Sciatic nerve (tissue), 2 donors: ENCODE results near the gene GALNT2. TPM values are rescaled to one million over a fixed set of nuclear protein-coding genes. Genes with fewer than 3 reads are reported as not detected.
A peak's percentile ranks its signal among the peaks of the same experiment; 100 is the strongest.

Experiments
- ATAC-seq: fragments of 200-7000 bp; cut with Tn5 transposase; one replicate; pipeline ENCODE4 v1.9.1; 2020; ENCODE audit warnings: mild to moderate bottlenecking, moderate library complexity
- DNase-seq: peaks from one replicate; pipeline ENCODE4 v3.0.0-alpha.2; 2020; ENCODE audit warnings: low spot score
- intact Hi-C: fragments of 100-400 bp; cut with DNase I; formaldehyde crosslinking; loops from one replicate; pipeline ENCODE4 v1.14.2; 2022
- total RNA-seq: library from RNA; stranded (reverse); fragmentation: NEBNext Ultra II Directional; extraction: Animal tissue kit (Norgen Biotek cat#: 25700); gene quantifications from one replicate; pipeline ENCODE4 v1.2.1, GENCODE V29; 2021
- donor health status: DM: no; HTN: no; CAD: no.
- donor health status: DM: no; HTN: no; CAD: no.

GALNT2 gene
- total RNA-seq, 1 donor from 2014 or later: 67.3 TPM

GRCh38 chr1:230139315-230139714 lies 72.3 kb downstream of the GALNT2 start:
- intact Hi-C loops: no loop called here
- DNase-seq (no peak), ATAC-seq (no peak)

- ATAC-seq (no peak), DNase-seq (no peak)
- intact Hi-C loops: no loop called here
These were observed 72.7 kb downstream of the GALNT2 start for GRCh38 chr1:230139741-230140140.

DNA sequence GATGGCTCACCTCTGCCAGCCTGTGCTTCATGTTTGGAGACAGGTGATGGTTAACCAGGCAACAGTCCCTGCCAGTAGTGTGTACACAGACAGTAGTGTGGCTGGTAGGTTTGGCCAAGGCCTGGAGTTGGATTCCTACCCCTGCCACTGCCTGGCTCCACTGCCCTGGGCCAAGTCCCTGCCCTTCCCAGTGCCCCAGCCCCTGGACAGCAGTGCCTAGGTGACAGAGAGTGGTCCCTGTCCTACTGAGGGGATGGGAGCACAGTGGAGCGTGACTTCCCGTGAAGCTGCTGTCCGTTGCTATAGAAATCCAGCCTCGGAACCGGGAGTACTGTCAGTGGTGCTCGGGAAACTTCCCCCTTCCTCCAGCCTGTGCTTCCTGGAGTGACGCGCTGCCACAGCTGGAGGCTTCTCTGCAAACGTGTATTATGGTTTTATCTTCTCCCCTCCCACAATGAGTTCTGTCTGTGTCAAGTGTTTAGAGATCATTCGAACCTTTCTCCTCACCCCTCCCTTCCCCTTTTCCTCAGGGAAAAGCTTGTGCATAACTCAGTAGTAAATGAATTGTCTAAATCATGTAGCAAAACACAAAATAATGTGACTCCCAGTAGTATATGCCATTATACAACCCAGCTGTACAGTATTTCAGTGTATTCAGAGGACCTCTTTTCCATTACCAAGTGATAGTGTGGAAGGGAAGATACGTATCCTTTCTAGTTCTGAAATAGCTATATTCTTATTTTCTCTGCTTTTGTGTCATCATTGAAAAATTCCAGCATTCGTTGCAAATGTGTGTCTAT lies 73.4 kb downstream of the GALNT2 start:
- DNase-seq: no peak

GRCh38 chr1:230141021-230141648 lies 74.1 kb downstream of the GALNT2 start:
- ATAC-seq: no peak
- DNase-seq: no peak
- intact Hi-C loops: no loop called here

More for the DNA sequence above, 73.4 kb downstream of the GALNT2 start:
- intact Hi-C loops: no loop called here
- peak; percentile 69 for ATAC-seq

- DNase-seq: no peak
- ATAC-seq: no peak
- intact Hi-C loops: no loop called here
These were observed 75.0 kb downstream of the GALNT2 start for GRCh38 chr1:230141797-230142607.

- no peak for ATAC-seq
These were observed 75.7 kb downstream of the GALNT2 start for GRCh38 chr1:230142608-230143210.

GRCh38 chr1:230143534-230143933 lies 76.5 kb downstream of the GALNT2 start:
- no peak for ATAC-seq
- DNase-seq: no peak
- intact Hi-C loops: no loop called here

More at GRCh38 chr1:230142608-230143210, 75.7 kb downstream of the GALNT2 start:
- DNase-seq: no peak
- intact Hi-C loops: no loop called here

- DNase-seq (no peak), ATAC-seq (no peak)
- intact Hi-C loops: no loop called here
These were observed 77.1 kb downstream of the GALNT2 start for GRCh38 chr1:230144010-230144614.

DNA sequence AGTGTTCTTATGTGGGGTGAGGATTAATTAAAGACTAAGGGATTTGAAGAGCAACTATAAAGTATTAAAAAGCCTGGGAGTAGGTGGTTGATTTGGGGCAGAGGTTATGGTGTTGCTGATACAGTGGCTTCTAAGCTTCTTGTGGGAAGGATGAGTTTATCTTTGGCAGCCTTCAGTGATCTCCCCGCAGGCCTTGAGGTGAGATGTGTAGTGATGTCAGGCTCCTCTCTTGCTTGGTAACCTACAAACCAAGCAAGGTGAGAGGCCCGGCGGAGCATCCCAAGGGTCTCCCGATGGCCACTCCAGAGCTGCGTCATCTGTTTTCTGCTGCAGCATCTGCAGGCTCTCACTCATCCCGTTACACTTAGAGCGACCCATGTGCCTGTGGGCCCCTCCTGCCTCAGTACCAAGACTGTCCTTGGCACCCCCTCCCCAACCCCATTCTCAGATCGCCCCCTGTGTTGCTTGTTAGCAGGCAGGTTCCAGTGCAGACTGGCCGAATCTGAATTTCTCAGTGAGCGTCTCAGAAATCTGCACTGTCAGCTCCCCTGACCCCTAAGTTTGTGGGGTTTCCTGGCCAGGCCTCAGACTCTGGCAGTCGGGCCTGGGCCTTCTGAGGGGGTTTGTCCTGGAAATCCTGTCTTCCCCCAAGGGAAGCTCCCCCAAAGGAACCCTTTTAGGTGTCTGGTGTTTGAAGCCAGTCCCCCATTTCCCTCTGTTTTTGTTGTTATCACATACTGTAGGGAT lies 77.9 kb downstream of the GALNT2 start:
- intact Hi-C loops: no loop called here
- DNase-seq: no peak
- ATAC-seq: peak; percentile 5

- intact Hi-C loops: no loop called here
- no peak for DNase-seq
- ATAC-seq: peak; percentile 38
These were observed 78.5 kb downstream of the GALNT2 start for GRCh38 chr1:230145505-230145899.

- DNase-seq: no peak
- intact Hi-C loops: no loop called here
- peak; percentile 56 for ATAC-seq
These were observed 79.0 kb downstream of the GALNT2 start for GRCh38 chr1:230145953-230146476.

DNA sequence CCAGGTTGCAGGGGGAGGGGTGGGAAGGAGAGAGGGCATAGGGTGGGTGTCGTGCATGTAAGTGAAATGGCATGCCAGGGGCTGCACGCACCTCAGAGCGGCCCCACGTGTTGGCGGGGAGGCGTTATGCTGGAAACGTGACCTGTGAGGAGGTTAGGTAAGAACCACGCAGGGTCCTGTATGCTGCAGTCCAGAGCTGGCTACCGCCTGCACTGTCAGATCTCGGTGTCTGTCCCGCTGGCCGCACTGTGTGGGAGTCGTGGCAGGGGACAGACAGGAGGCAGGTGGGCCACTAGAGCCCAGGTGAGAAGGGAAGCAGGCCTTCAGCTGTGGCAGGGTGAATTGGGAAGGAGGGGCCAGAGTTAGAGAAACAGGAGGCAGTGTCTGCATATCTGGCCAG lies 79.7 kb downstream of the GALNT2 start:
- intact Hi-C loops: no loop called here
- DNase-seq (no peak), ATAC-seq (no peak)

- DNase-seq (no peak), ATAC-seq (peak; percentile 43)
- intact Hi-C loops: no loop called here
These were observed 80.5 kb downstream of the GALNT2 start for GRCh38 chr1:230147253-230148125.

- ATAC-seq: no peak
- intact Hi-C loops: no loop called here
- no peak for DNase-seq
These were observed 81.2 kb downstream of the GALNT2 start for GRCh38 chr1:230148126-230148652.

- ATAC-seq (no peak), DNase-seq (peak; percentile 18)
- intact Hi-C loops: no loop called here
These were observed 81.9 kb downstream of the GALNT2 start for GRCh38 chr1:230148768-230149469.
